PC-3 (cell line): ENCODE measurements around the gene CAVIN1. TPM values are rescaled to one million over a fixed set of nuclear protein-coding genes. Genes with fewer than 3 reads are reported as not detected.
"Not testable (repeated sequence)": the region's sequence is repeated elsewhere in the genome, so short reads cannot be mapped to it uniquely, and the experiment has no call there.

Experiments
- ATAC-seq: fragments of 200-7000 bp; cut with Tn5 transposase; 2 replicates; pipeline ENCODE4 v1.9.1; 2020; ENCODE audit warnings: mild to moderate bottlenecking, moderate library complexity
- BruUV-seq: library from RNA; stranded (reverse); fragments of 400-500 nt; replicated peaks from 2 replicates; lab custom pipeline; 2021; lab: Mats Ljungman, UMichigan
- CTCF ChIA-PET: fragments of 300-600 bp; sonication (Branson Sonifier 250); formaldehyde crosslinking; loops from one replicate; lab custom pipeline; 2022; ENCODE audit warnings: antibody characterized with exemption; lab: Charles Lee
- POLR2A ChIA-PET: fragments of 300-600 bp; sonication (Branson Sonifier 250); formaldehyde crosslinking; loops from one replicate; lab custom pipeline; 2022; ENCODE audit warnings: antibody characterized with exemption; ENCODE audit not compliant: unreplicated experiment; lab: Charles Lee
- DNase-seq: peaks from one replicate; pipeline ENCODE4 v3.0.0-alpha.2; 2015
- H2AFZ ChIP-seq: fragments of 300-600 bp; sonication (generic); 2 replicates; pipeline ENCODE4 v1.6.0; 2016; ENCODE audit warnings: antibody characterized with exemption, low read length
- H3F3A ChIP-seq: fragments of 300-600 bp; sonication (generic); one replicate; pipeline ENCODE4 v1.6.0; 2017; ENCODE audit warnings: antibody characterized with exemption, low read length, control low read depth, mild to moderate bottlenecking; ENCODE audit not compliant: unreplicated experiment
- H3K27ac ChIP-seq: fragments of 300-600 bp; sonication (generic); 2 replicates; pipeline ENCODE4 v1.5.1; 2016; ENCODE audit warnings: mild to moderate bottlenecking, low read length
- H3K27me3 ChIP-seq: fragments of 300-600 bp; sonication (generic); 2 replicates; pipeline ENCODE4 v1.6.1; 2016; ENCODE audit warnings: low read length, mixed read lengths
- H3K36me3 ChIP-seq: fragments of 300-600 bp; sonication (generic); 2 replicates; pipeline ENCODE4 v1.6.1; 2016; ENCODE audit warnings: low read depth, mixed run types, low read length, mixed read lengths
- H3K4me1 ChIP-seq: fragments of 300-600 bp; sonication (generic); 2 replicates; pipeline ENCODE4 v1.5.1; 2016; ENCODE audit warnings: low read length; ENCODE audit not compliant: insufficient read depth
- H3K4me2 ChIP-seq: fragments of 300-600 bp; sonication (generic); 2 replicates; pipeline ENCODE4 v1.6.0; 2016; ENCODE audit warnings: low read length
- H3K4me3 ChIP-seq: fragments of 300-600 bp; sonication (generic); 2 replicates; pipeline ENCODE4 v1.5.1; 2016; ENCODE audit warnings: mild to moderate bottlenecking, low read length, mixed read lengths
- H3K79me2 ChIP-seq: fragments of 300-600 bp; sonication (generic); 2 replicates; pipeline ENCODE4 v1.6.1; 2017; ENCODE audit warnings: low read length, mixed read lengths
- H3K9ac ChIP-seq: fragments of 300-600 bp; sonication (generic); 2 replicates; pipeline ENCODE4 v1.6.0; 2016; ENCODE audit warnings: mild to moderate bottlenecking, low read length
- H3K9me2 ChIP-seq: fragments of 300-600 bp; sonication (generic); replicated peaks from 2 replicates; pipeline ENCODE4 v1.6.1; 2016; ENCODE audit warnings: mixed run types, low read length, mixed read lengths
- H3K9me3 ChIP-seq: fragments of 300-600 bp; sonication (generic); 2 replicates; pipeline ENCODE4 v1.6.1; 2016; ENCODE audit warnings: low read length, mixed read lengths
- H4K20me1 ChIP-seq: fragments of 300-600 bp; sonication (generic); 2 replicates; pipeline ENCODE4 v1.6.1; 2016; ENCODE audit warnings: low read length, mixed read lengths
- EZH2 ChIP-seq: fragments of 300-600 bp; sonication (generic); IDR thresholded peaks from one replicate; pipeline ENCODE4 v1.6.1; 2017; ENCODE audit warnings: antibody characterized with exemption, mild to moderate bottlenecking, low read length; ENCODE audit not compliant: unreplicated experiment
- EZH2phosphoT487 ChIP-seq: fragments of 300-600 bp; sonication (generic); IDR thresholded peaks from 2 replicates; pipeline ENCODE4 v1.6.1; 2018; ENCODE audit warnings: mild to moderate bottlenecking, antibody characterized with exemption, low read length, borderline replicate concordance
- intact Hi-C: fragments of 100-400 bp; cut with micrococcal nuclease; formaldehyde crosslinking; loops from 2 replicates; pipeline ENCODE4 v1.9.0; 2023
- total RNA-seq: library from RNA; depleted of rRNA; stranded (reverse); fragments of >200 nt; gene quantifications from 2 replicates; pipeline ENCODE4 v1.2.3, GENCODE V29; 2014
- TF ChIP-seq, protein P1 (sequence below): fragments of 300-600 bp; sonication (generic); conservative IDR thresholded peaks from 2 replicates; pipeline ENCODE4 v1.5.1; 2017; ENCODE audit warnings: antibody characterized with exemption, low read depth, mild to moderate bottlenecking, low read length

CAVIN1 gene
- total RNA-seq, 1 experiment from 2014 or later = not detected

DNA sequence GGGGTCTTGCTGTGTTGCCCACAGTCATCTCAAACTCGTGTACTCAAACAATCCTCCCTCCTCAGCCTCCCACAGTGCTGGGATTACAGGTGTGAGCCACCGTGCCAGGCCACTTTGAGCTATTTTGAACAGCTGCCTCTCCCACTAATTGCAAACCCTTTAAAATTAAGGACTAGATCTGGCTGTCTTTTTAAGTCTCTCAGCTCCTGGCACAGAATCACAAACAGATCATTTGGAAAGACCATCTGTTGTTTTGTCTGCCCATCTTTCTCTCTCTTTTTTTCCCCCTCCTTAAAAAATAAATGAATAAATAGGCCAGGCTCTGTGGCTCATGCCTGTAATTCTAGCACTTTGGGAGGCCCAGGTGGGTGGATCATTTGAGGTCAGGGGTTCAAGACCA is 23.9 kb downstream of the CAVIN1 start:
- Histone ChIP-seq H3K36me3 (no peaks in the 10 kb centered on the region), H3K4me1 (no peaks in the 10 kb centered on the region), H3K9ac (no peak overlapping the region), H3K9me2 (no peaks in the 10 kb centered on the region), H3K4me2 (no peak overlapping the region), H3F3A (no peaks in the 10 kb centered on the region), H3K79me2 (no peaks in the 10 kb centered on the region), H4K20me1 (no peaks in the 10 kb centered on the region), H2AFZ (no peak overlapping the region), H3K27ac (no peak overlapping the region), H3K9me3 (no peaks in the 10 kb centered on the region), H3K27me3 (no peaks in the 10 kb centered on the region), H3K4me3 (no peak overlapping the region)
- intact Hi-C loops = no loop called here
- BruUV-seq = no TSS peak
- ChIA-PET POLR2A (no interaction called here), CTCF (no interaction called here)
- ATAC-seq (no peak), DNase-seq (no peak)
- TF ChIP-seq EZH2phosphoT487 = no peak
- no peak for TF ChIP-seq EZH2
- TF ChIP-seq, protein P1, sequence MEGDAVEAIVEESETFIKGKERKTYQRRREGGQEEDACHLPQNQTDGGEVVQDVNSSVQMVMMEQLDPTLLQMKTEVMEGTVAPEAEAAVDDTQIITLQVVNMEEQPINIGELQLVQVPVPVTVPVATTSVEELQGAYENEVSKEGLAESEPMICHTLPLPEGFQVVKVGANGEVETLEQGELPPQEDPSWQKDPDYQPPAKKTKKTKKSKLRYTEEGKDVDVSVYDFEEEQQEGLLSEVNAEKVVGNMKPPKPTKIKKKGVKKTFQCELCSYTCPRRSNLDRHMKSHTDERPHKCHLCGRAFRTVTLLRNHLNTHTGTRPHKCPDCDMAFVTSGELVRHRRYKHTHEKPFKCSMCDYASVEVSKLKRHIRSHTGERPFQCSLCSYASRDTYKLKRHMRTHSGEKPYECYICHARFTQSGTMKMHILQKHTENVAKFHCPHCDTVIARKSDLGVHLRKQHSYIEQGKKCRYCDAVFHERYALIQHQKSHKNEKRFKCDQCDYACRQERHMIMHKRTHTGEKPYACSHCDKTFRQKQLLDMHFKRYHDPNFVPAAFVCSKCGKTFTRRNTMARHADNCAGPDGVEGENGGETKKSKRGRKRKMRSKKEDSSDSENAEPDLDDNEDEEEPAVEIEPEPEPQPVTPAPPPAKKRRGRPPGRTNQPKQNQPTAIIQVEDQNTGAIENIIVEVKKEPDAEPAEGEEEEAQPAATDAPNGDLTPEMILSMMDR = no peak

DNA sequence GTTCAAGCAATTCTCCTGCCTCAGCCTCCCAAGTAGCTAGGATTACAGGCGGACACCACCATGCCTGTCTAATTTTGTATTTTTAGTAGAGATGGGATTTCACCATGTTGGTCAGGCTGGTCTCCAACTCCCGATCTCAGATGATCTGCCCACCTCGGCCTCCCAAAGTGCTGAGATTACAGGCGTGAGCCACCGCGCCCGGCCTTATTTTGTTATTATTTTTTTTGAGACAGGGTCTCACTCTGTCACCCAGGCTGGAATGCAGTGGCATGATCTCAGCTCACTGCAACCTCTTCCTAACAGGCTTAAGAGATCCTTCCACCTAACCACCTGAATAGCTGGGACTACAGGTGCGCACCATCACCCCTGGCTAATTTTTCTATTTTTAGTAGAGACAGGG is 27.5 kb downstream of the CAVIN1 start:
- H3K4me1 ChIP-seq, H3K36me3 ChIP-seq, intact Hi-C loops, CTCF ChIA-PET, H3K4me3 ChIP-seq, POLR2A ChIA-PET, H3K27me3 ChIP-seq, H3K9me2 ChIP-seq, DNase-seq, H3F3A ChIP-seq, H3K27ac ChIP-seq, H3K4me2 ChIP-seq, BruUV-seq, H3K9ac ChIP-seq, H3K9me3 ChIP-seq, ATAC-seq, H3K79me2 ChIP-seq, H4K20me1 ChIP-seq, H2AFZ ChIP-seq: not testable (repeated sequence)

GRCh38 chr17:42394838-42395237 is 28.2 kb downstream of the CAVIN1 start:
- H3K79me2 ChIP-seq = no peaks in the 10 kb centered on the region
- TF ChIP-seq EZH2 = no peak
- no peak for TF ChIP-seq EZH2phosphoT487
- TF ChIP-seq, protein P1 = no peak
- H3F3A ChIP-seq = no peaks in the 10 kb centered on the region
- DNase-seq (no peak), ATAC-seq (no peak)
- H2AFZ ChIP-seq = no peak overlapping the region
- no peak overlapping the region for H3K27ac ChIP-seq
- no peaks in the 10 kb centered on the region for H3K9me2 ChIP-seq
- H3K4me2 ChIP-seq = no peak overlapping the region
- POLR2A ChIA-PET = no interaction called here
- no peaks in the 10 kb centered on the region for H3K36me3 ChIP-seq
- H4K20me1 ChIP-seq = no peaks in the 10 kb centered on the region
- H3K4me3 ChIP-seq = no peak overlapping the region
- CTCF ChIA-PET = no interaction called here
- H3K27me3 ChIP-seq = no peaks in the 10 kb centered on the region
- no peak overlapping the region for H3K9ac ChIP-seq
- no peaks in the 10 kb centered on the region for H3K9me3 ChIP-seq
- H3K4me1 ChIP-seq = no peaks in the 10 kb centered on the region
- BruUV-seq = no TSS peak
- intact Hi-C loops = no loop called here
